Fibroblast of villous mesenchyme (primary cell): ENCODE measurements around the gene CTNNBIP1. TPM values are rescaled to one million over a fixed set of nuclear protein-coding genes. Genes with fewer than 3 reads are reported as not detected.

Experiments
- DNase-seq: peaks from one replicate; pipeline ENCODE4 v3.0.0-alpha.2; 2010; ENCODE audit warnings: low read depth
- H3K4me3 ChIP-seq: 2 replicates; pipeline ENCODE4 v1.5.1; 2011; ENCODE audit warnings: low read depth, mild to moderate bottlenecking, low read length
- total RNA-seq: library from RNA; depleted of rRNA; stranded (reverse); fragments of >200 nt; gene quantifications from 2 replicates; pipeline ENCODE4 v1.2.3, GENCODE V29; 2012
- TF ChIP-seq, protein P1 (sequence below): IDR thresholded peaks from 2 replicates; pipeline ENCODE4 v1.5.1; 2012; ENCODE audit warnings: low read depth, mild to moderate bottlenecking, low read length; ENCODE audit not compliant: insufficient read depth

Gene CTNNBIP1
- total RNA-seq, 1 donor, result 13.4 TPM

DNA sequence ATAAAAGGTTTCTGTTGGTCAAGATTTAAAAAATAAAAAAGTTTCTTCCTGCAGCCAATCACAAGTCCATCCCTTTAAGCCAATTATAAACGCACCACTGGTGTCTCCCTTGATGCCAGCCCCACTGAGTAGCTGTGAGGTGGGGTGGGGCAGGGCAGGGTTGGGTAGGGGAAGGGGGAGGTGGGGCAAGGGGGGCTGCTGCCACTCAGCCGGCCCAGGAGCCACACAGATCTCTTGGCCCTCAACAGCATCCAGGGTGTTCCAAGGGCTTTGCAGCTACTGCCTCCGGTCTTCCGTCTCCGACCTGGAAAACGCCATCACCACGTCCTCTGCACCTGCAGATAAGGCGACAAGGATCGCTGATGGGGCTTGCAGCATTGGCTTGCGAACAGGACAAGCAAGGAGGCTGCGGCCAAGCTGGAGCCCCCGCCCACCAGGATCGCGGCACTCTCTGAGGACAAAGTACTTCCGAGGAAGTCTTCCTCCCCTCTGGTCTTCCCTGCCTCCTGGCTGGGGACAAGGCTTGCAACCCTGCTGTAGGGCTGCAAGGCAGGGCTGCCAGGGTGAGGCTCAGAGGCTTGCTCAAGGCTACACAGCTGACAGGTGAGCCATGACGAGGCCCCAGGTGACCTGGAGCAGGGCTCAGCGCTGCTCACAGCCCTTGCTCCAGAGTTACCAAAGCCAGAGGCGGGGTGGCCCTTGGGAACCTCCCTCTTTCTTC is 59.5 kb downstream of the CTNNBIP1 start:
- DNase-seq, result no peak
- TF ChIP-seq, protein P1, sequence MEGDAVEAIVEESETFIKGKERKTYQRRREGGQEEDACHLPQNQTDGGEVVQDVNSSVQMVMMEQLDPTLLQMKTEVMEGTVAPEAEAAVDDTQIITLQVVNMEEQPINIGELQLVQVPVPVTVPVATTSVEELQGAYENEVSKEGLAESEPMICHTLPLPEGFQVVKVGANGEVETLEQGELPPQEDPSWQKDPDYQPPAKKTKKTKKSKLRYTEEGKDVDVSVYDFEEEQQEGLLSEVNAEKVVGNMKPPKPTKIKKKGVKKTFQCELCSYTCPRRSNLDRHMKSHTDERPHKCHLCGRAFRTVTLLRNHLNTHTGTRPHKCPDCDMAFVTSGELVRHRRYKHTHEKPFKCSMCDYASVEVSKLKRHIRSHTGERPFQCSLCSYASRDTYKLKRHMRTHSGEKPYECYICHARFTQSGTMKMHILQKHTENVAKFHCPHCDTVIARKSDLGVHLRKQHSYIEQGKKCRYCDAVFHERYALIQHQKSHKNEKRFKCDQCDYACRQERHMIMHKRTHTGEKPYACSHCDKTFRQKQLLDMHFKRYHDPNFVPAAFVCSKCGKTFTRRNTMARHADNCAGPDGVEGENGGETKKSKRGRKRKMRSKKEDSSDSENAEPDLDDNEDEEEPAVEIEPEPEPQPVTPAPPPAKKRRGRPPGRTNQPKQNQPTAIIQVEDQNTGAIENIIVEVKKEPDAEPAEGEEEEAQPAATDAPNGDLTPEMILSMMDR, result no peak
- no peak overlapping the region for H3K4me3 ChIP-seq

DNA sequence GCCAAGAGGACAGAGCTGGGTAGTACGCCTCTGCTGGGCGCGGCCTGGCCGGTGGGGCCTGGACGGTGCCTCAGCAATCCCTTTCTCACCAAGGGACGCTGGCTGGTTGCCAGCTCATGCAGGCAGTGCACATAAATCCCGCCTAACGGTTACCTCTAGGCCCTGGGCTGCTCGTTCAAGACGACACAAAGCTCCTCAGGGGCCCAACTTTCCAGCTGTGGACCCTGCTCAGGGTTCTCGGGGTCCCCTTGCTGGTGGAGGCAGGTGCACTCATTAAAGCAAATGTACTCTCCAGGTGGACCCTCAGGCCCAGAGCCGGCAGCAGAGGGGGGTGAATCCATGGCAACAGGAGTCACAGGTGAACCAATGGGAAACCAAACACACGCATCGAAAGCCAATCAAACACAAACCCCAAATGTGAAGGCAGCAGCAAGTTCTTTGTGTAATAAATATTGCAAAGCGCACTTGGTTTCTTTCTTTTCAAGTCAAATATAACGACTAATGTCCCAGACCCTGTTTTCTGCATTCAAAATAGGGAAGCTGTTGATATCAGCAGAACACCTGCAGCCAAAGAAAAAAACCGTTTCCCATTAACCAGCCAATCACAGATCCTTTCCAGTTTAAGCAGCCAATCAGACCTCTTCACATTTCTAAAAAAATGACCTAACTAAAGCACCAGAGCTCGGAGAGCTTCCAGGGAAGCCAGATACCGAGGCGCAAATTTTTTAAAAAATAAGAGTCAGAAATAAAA is 60.2 kb downstream of the CTNNBIP1 start:
- TF ChIP-seq, protein P1, result no peak
- no peak overlapping the region for H3K4me3 ChIP-seq
- no peak for DNase-seq

DNA sequence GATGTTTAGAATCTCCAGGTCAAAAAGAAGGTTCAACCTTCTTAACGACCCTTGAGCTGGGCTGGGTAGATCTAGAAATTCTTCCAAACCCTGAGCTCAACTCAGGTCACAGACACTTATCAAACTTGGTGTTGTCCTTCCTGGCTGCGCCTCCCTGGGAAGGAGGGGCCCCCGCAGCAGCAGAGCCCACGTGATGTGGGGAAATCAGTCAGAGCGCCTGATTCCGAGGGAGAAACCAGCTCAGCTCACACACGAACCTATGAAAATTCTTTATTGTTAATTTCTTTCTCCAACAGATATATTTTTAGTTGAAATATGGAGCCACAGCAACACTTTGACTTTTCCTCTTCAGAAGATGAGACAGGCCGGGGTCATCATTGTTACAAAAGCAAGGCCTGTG is 62.0 kb downstream of the CTNNBIP1 start:
- DNase-seq, result no peak
- TF ChIP-seq, protein P1, result no peak
- H3K4me3 ChIP-seq, result no peak overlapping the region

DNA sequence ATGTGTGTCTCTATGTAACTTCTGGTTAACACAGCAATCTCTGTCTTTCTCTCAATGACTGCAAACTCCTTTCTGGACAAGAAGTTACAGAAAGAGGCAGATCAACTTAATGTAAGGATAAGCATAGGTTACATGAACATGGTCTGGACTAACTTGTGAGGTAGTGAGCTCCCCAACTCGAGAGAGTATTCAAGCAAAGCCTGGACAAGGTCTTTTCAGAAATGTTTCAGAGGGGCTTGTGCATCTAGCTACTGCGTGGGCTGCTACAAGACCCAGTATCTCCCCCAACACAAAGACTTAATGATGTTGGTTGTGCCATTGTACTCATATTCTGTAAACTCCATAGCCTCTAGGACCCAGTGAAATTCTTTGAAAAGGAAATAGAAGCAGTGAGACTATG is 62.8 kb downstream of the CTNNBIP1 start:
- DNase-seq, result no peak
- TF ChIP-seq, protein P1, result no peak
- H3K4me3 ChIP-seq, result no peak overlapping the region

DNA sequence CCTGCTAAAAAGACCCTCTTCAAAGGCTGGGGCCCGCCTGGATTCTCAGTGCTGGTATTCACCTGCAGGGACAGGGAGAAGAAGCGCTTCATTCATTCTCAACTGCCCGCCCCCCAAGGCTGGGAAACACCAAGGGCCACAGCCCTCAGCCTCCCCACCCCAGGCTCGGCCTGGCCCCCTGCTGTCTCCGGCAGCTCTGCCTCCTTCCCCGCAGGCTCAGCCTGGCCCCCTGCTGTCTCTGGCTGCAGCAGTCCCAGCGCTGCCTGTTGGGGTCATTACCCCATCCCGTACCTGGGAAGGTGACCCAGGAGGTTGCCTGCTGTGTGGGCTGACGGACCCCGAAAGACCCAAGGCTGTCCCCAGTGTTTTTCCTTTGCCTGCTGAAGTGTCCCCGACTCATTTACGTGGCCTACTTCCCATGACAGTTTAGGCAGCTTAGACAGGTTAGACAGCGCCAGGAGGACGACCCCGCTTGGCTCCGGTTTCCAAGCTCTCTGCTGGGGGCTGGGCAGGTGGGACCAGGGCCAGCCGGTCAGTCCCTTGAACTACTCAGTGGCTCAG is 63.4 kb downstream of the CTNNBIP1 start:
- no peak for DNase-seq
- TF ChIP-seq, protein P1, result no peak
- H3K4me3 ChIP-seq, result no peak overlapping the region

DNA sequence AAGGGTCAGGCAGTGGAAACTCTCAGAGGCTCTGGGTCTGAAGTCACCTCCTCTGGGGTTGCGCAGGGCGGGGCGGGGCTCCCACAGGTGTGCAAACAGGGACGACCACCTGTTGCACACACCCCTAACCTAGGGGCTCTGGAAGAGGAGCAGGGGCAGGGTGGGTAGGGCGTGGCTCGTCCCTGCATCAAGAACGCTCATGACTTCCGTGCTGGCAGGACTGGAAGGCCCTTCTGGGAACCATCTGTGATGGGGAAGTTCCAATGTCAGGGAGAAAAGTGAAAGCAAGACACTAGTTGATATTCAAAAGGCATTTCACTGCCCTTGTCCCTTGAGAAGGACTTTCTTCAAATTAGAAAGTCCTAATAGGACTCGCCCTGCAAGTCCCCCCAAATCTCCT is 64.2 kb downstream of the CTNNBIP1 start:
- no peak for DNase-seq
- no peak overlapping the region for H3K4me3 ChIP-seq
- TF ChIP-seq, protein P1, result no peak
